Psoas muscle (tissue), 8 donors: Measurements from ENCODE around the gene UFD1. TPM values are rescaled to one million over a fixed set of nuclear protein-coding genes. Genes with fewer than 3 reads are reported as not detected.

Source experiments
- ATAC-seq, 4 donors: fragments of 200-7000 bp; cut with Tn5 transposase; one replicate each; pipeline ENCODE4 v1.9.1; 2020; ENCODE audit warnings: moderate library complexity in 3 of 4, mild to moderate bottlenecking in 2 of 4
- DNase-seq, 2 donors: peaks; one replicate each; pipeline ENCODE4 v3.0.0-alpha.2; 2020
- H3K27ac ChIP-seq: fragments of 200-600 bp; one replicate; pipeline ENCODE4 v1.8.0; 2022
- H3K27me3 ChIP-seq, 3 donors: fragments of 200-600 bp in 1 of 3; one replicate each; pipeline versions ENCODE4 v1.6.1 to v1.8.0; 2013 to 2022; ENCODE audit warnings: low read length in 2 of 3, mild to moderate bottlenecking in 2 of 3, moderate library complexity in 1 of 3; ENCODE audit not compliant: insufficient read depth in 3 of 3
- H3K36me3 ChIP-seq, 2 donors: fragments of 200-600 bp in 1 of 2; one replicate each; pipeline versions ENCODE4 v1.6.1 to v1.8.0; 2013 to 2022; ENCODE audit warnings: low read depth in 1 of 2, mild to moderate bottlenecking in 1 of 2, moderate library complexity in 1 of 2; ENCODE audit not compliant: insufficient read depth in 1 of 2
- H3K4me1 ChIP-seq: fragments of 200-600 bp; one replicate; pipeline ENCODE4 v1.8.0; 2022
- H3K4me3 ChIP-seq: fragments of 200-600 bp; one replicate; pipeline ENCODE4 v1.8.0; 2022; ENCODE audit warnings: mild to moderate bottlenecking
- H3K9me3 ChIP-seq: fragments of 200-600 bp; one replicate; pipeline ENCODE4 v1.8.0; 2022
- CTCF ChIP-seq: fragments of 200-600 bp; IDR thresholded peaks from one replicate; pipeline ENCODE4 v1.8.0; 2022; ENCODE audit warnings: antibody characterized with exemption
- WGBS, 3 donors: extraction: QIAGEN DNeasy Blood & Tissue Kit; methylation state at CpG; one replicate each; pipeline versions ENCODE4 v1.1.6 to v1.1.7; 2013; 5-methylcytosine and 5-hydroxymethylcytosine counted together
- intact Hi-C, 2 donors: fragments of 100-400 bp; cut with DNase I; formaldehyde crosslinking; loops; one replicate each; pipeline versions ENCODE4 v1.11.0 to v1.14.2; 2022
- polyA plus RNA-seq, 3 donors: library from polyadenylated mRNA; stranded (reverse); fragments of 200-250 nt; gene quantifications; one replicate each; pipeline ENCODE4 v1.2.3, GENCODE V29; 2013
- total RNA-seq, 4 donors: library from RNA; stranded (reverse); fragmentation: NEBNext Ultra II Directional in 2 of 4; extraction: Animal tissue kit (Norgen Biotek cat#: 25700) in 2 of 4; gene quantifications; one replicate each; pipeline versions ENCODE4 v1.2.1 to v1.2.4, GENCODE V29; 2021 to 2023
- donor health status: healthy with polysubstance abuse.
- donor health status: DM: no; HTN: no; CAD: no; lungs with moderate emphysema.
- donor health status: Bipolar disorder and iron deficiency.
- donor health status: healthy.
- donor health status: DM: yes; HTN: yes; CAD: no.
- donor health status: DM: no; HTN: no; CAD: no.
- donor health status: DM: no; HTN: no; CAD: no.
- donor health status: DM: yes; HTN: yes; CAD: no.

UFD1 gene
- total and polyA plus RNA-seq, 7 donors: 44.3 to 226 (median 79.6) TPM

GRCh38 chr22:19507534-19507861 is 28.5 kb upstream of the UFD1 start:
- ATAC-seq (no peak), DNase-seq (no peak)
- 90 to 96% (median 92%) methylated on average over 4 of the region's 4 CpGs for WGBS, 3 donors
- Histone ChIP-seq H3K4me3 (no peak overlapping the region), H3K36me3 (no peaks in the 10 kb centered on the region), H3K27ac (no peak overlapping the region), H3K9me3 (no peaks in the 10 kb centered on the region), H3K4me1 (no peaks in the 10 kb centered on the region), H3K27me3 (no peaks in the 10 kb centered on the region)
- TF ChIP-seq CTCF: no peak
- intact Hi-C loops: no loop called here

GRCh38 chr22:19506212-19506611 is 27.2 kb upstream of the UFD1 start:
- intact Hi-C loops: no loop called here
- TF ChIP-seq CTCF: no peak
- no peak for ATAC-seq
- Histone ChIP-seq H3K27ac (no peak overlapping the region), H3K4me1 (no peaks in the 10 kb centered on the region), H3K9me3 (no peaks in the 10 kb centered on the region), H3K4me3 (no peak overlapping the region), H3K27me3 (no peaks in the 10 kb centered on the region), H3K36me3 (no peaks in the 10 kb centered on the region)
- no peak for DNase-seq
- 86 to 93% (median 89%) methylated on average over 10 of the region's 10 CpGs for WGBS, 3 donors

GRCh38 chr22:19505735-19506126 is 26.7 kb upstream of the UFD1 start:
- WGBS, 3 donors: 78 to 92% (median 88%) methylated on average over 5 of the region's 5 CpGs
- DNase-seq (no peak), ATAC-seq (no peak)
- Histone ChIP-seq H3K36me3 (no peaks in the 10 kb centered on the region), H3K4me1 (no peaks in the 10 kb centered on the region), H3K27me3 (no peaks in the 10 kb centered on the region), H3K4me3 (no peak overlapping the region), H3K27ac (no peak overlapping the region), H3K9me3 (no peaks in the 10 kb centered on the region)
- intact Hi-C loops: no loop called here
- no peak for TF ChIP-seq CTCF

- no peak overlapping the region for H3K27ac ChIP-seq
- intact Hi-C loops: no loop called here
- TF ChIP-seq CTCF: no peak
- no peaks in the 10 kb centered on the region for H3K4me1 ChIP-seq
- H3K36me3 ChIP-seq: no peaks in the 10 kb centered on the region
- 90 to 91% (median 91%) methylated on average over 18 of the region's 18 CpGs for WGBS, 3 donors
- ATAC-seq (no peak), DNase-seq (no peak)
- no peaks in the 10 kb centered on the region for H3K9me3 ChIP-seq
- no peak overlapping the region for H3K4me3 ChIP-seq
- H3K27me3 ChIP-seq: no peaks in the 10 kb centered on the region
These were observed 26.1 kb upstream of the UFD1 start for GRCh38 chr22:19504900-19505734.

GRCh38 chr22:19503869-19504268 is 24.9 kb upstream of the UFD1 start:
- DNase-seq (no peak), ATAC-seq (no peak)
- Histone ChIP-seq H3K36me3 (no peaks in the 10 kb centered on the region), H3K4me3 (no peak overlapping the region), H3K9me3 (no peaks in the 10 kb centered on the region), H3K27me3 (no peaks in the 10 kb centered on the region), H3K4me1 (no peaks in the 10 kb centered on the region), H3K27ac (no peak overlapping the region)
- 93 to 95% (median 93%) methylated on average over 9 of the region's 9 CpGs for WGBS, 3 donors
- no peak for TF ChIP-seq CTCF
- intact Hi-C loops: no loop called here
